GM19043 (cell line): Measurements from ENCODE around the gene GSTO2.

ENCODE experiments used
- ATAC-seq: cut with Tn5 transposase; IDR thresholded peaks from one replicate; pipeline ENCODE4 v1.9.1; 2021; ENCODE audit warnings: low read depth; ENCODE audit not compliant: unreplicated experiment

Gene GSTO2

GRCh38 chr10:104253106-104253505 lies 15.9 kb upstream of the GSTO2 start:
- no peak for ATAC-seq

- ATAC-seq = no peak
These were observed 15.2 kb upstream of the GSTO2 start for GRCh38 chr10:104253606-104254410.

- peak; percentile 78 for ATAC-seq
These were observed 14.3 kb upstream of the GSTO2 start, which contains the start of gene GSTO1 for GRCh38 chr10:104254493-104255310. GSTO1 (plus strand) TSS chr10:104254892; CDS start chr10:104254929, 37 bp downstream.

- ATAC-seq = no peak
These were observed 13.5 kb upstream of the GSTO2 start for GRCh38 chr10:104255311-104255981.

- ATAC-seq = no peak
These were observed 12.5 kb upstream of the GSTO2 start for GRCh38 chr10:104256335-104256961.

GRCh38 chr10:104257235-104257634 lies 11.7 kb upstream of the GSTO2 start:
- ATAC-seq = no peak

GRCh38 chr10:104258209-104258608 lies 10.8 kb upstream of the GSTO2 start:
- no peak for ATAC-seq

- ATAC-seq = no peak
These were observed 9.5 kb upstream of the GSTO2 start for GRCh38 chr10:104259456-104259855.

- no peak for ATAC-seq
These were observed 8.8 kb upstream of the GSTO2 start for GRCh38 chr10:104259999-104260774.

GRCh38 chr10:104260775-104261115 lies 8.2 kb upstream of the GSTO2 start:
- no peak for ATAC-seq

- no peak for ATAC-seq
These were observed 6.9 kb upstream of the GSTO2 start for GRCh38 chr10:104262055-104262454.

- no peak for ATAC-seq
These were observed 4.2 kb upstream of the GSTO2 start for GRCh38 chr10:104264783-104265182.

GRCh38 chr10:104267721-104268404 lies 1.1 kb upstream of the GSTO2 start:
- no peak for ATAC-seq

- ATAC-seq = no peak
These were observed 625 bp upstream of the GSTO2 start for GRCh38 chr10:104268405-104268712.

- no peak for ATAC-seq
These were observed 4.3 kb downstream of the GSTO2 start for GRCh38 chr10:104273286-104273685.

GRCh38 chr10:104273899-104274575 lies 5.1 kb downstream of the GSTO2 start:
- ATAC-seq = no peak

GRCh38 chr10:104274762-104275721 lies 6.1 kb downstream of the GSTO2 start:
- no peak for ATAC-seq

GRCh38 chr10:104276192-104276591 lies 7.2 kb downstream of the GSTO2 start:
- ATAC-seq = no peak
